HG03060 (cell line): ENCODE data around the gene COL4A5.
"Not testable (repeated sequence)": the region's sequence is repeated elsewhere in the genome, so short reads cannot be mapped to it uniquely, and the experiment has no call there.

ENCODE experiments used
- ATAC-seq: cut with Tn5 transposase; IDR thresholded peaks from one replicate; pipeline ENCODE4 v1.9.1; 2021; ENCODE audit warnings: low read depth, moderate number of reproducible peaks; ENCODE audit not compliant: unreplicated experiment

Gene COL4A5

DNA sequence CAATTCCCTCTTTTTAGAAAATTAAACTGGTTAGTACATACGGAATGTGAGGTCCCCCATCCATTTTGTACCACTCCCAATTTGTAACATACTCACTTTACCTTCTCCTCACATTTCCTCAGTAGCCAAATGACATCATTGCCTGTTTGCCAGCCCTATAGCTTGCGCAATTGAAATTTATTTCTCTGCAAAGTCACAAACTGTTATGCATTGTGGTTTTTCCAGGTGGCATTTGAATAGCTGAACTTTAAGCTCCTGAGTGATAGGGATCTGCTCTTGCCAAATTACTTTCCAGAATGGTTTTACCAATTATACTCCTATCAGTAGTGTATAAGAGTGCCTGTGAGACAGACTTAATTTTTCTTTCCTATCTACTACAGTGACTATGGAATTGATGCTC, 7.7 kb downstream of the COL4A5 start:
- ATAC-seq: no peak

DNA sequence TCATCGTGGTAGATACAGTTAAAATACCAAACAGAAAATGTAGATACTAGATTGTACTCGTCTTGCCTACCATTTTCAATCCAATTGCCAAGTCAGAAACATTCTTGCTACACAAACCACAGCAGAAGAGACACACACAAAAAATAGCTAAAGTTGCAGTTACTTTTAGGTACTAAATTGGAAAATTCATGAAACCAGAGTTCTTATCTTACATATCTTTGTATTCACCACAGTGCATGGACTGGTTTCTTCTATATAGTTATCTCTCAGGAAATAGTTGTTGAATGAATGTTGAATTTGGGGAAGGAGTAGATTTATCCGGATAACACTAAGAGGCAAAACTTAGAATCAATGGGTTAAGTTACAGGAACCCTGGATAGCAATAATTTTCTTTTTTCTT, 14.2 kb downstream of the COL4A5 start:
- no peak for ATAC-seq

DNA sequence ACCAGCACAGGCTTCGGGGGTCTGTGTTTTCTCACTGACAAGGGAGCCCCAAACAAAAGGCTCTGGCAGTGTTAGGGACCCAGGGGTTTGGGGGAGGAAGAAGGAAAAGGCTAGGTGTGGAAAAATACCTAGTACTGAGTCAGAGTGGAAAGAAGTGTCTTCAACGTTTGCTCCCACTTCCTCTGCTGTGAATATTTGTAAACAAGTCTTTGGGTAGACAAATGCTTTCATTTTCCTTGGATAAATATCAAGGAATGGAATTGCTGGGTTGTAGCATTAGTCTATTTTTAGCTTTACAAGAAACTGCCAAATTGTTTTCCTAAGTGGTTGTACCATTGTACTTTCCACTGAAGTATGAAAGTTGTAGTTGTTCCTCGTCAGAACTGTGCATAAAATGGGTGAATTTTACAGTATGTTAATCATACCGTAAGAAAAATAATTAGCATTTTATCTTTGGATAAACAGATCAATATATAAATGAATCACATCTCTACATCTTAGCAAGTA, 17.4 kb downstream of the COL4A5 start:
- ATAC-seq: no peak

DNA sequence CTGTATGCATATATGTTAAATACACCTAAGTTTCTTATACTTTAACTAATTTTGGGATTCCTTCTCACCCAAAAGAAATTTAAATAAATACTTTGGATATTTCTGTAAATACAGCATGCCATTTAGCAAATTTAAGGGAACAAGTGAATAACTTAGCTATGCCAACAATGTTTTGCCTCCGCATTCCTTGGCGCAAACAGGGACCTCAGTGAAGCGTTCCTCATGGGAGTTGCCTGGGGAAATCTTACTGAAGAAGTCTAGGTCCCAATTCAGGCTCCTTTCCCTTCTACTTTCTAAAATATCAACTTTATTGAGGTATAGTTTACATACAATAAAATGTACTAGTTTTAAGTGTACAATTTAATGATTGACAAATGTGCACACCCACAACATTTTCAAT, 25.0 kb downstream of the COL4A5 start:
- no peak for ATAC-seq

DNA sequence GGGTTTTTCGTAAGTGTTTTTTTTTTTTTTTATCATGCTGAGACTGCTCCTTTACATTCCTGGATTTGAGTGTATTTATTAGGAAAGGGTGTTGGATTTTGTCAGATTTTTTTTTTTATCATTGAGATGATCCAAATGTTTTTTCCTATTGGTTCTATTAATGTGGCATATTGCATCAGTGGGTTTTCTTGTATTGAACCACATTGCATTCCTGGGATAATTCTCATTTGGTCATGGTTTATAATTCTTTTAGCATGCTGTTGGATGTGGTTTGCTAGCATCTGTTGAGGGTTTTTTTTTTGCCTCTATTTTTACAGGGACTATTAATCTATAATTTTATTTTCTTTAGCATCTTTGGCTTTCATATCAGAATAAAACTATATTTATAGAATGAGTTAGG, 28.8 kb downstream of the COL4A5 start:
- no peak for ATAC-seq

DNA sequence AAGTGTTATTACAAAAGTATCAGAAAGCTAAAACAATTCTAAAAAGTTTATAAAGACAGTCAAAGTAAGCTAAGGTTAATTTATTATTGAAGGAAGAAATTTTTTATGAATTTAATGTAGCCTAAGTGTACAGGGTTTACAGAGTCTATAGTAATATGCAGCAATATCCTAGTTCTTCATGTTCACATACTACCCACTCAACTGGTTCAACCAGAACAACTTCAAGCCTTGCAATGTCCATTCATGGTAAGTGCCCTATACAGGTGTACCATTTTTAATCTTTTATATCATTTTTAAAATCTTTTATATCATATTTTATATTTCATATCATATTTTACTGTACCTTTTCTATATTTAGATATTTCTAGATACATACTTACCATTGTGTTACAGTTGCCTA, 34.3 kb downstream of the COL4A5 start:
- no peak for ATAC-seq

DNA sequence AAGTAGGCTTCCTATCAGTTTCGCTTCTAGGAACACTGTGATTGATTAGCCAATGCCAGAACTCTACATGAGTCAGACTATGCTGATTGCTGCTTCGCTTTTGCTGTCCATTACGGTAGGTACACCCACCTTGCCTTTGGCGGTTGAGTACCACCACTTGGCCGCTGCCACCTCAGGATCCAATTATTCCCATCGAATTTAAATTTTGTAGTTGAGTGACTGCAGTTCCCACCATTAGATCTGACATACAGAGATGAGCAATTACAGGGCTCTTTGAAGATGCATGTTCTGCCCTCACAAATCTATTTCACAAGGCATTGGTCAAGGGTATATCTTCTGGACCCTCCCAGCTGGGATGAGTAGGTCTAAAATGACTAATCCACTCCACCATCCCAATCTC, 41.9 kb downstream of the COL4A5 start:
- ATAC-seq: not testable (repeated sequence)

DNA sequence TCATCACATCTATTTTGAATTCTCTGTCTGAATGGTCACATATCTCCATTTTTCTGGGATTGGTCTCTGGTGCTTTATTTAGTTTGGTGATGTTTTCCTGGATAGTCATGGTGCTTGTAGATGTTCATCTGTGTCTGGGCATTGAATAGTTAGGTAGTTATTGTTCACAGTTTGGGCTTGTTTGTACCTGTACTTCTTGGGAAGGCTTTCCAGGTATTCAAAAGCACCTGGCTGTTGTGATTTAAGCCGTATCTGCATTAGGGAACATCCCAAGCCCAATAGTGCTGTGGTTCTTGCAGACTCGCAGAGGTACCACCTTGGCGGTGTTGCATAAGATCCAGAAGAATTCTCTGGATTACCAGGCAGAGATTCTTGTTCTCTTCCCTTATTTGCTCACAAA, 44.6 kb downstream of the COL4A5 start:
- no peak for ATAC-seq

DNA sequence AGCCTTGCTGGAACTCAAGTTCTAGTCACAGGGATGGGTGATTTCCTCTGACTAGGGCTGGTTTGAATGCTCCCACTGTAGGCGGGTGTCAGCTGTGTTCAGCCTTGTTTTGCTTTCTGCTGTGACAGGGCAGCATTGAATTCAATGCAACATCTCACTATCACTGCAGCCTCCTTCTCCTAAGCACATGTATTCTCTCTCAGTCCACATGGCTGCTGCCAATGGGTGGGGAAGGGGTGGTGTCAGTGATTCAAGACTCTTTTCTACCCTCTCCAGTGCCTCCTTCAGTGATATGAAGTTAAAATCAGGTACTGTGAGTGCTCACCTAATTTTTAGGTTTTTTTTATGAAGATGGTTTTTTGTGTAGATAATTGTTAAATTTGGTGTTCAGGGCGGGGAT, 46.3 kb downstream of the COL4A5 start:
- no peak for ATAC-seq

DNA sequence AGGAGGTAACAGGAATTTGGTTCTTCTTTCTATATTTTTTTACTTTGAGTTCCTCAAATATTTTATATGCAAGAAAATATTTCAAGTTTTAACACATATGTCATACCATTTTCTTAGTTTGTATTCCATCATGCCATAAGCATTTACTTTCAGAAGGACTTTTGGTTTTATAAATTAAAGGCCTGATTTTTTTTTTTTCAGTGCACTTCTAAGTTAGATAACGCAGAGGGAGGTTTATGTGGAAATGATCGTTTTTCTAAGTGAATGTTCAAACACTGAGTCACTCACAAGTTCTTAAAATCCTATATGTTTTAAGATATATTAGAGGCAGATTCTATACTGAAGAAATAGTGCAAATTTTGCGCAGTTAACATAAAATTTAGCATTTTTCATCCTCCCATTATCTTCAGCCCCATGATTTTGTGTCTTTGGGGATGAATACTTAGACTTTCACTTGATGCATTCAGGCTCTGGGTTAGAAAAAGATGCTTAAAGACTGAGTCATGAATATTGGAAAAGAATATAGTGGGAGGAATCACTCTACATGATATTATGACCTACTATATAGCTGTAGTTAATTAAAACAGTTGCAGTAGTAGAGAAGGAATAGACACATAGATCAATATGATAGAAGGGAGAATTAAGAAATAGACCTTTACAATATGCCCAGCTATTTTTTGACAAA, 54.9 kb downstream of the COL4A5 start:
- no peak for ATAC-seq

DNA sequence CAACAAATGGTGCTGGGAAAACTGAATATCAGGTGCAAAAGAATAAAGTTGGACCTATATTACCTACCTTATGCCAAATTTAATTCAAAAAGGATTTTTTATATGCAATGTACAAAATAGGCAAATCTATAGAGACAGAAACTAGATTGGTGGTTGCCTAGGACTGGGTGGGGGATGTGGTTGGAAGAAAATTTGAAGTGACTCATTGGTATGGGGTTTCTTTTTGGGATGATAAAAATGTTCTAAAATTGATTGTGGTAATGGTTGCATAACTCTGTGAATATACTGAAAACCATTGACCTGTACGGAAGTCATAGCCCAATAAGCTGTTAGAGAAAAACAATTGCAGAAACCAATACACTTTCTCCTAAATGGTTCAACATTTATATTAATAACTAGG, 72.1 kb downstream of the COL4A5 start:
- ATAC-seq: no peak

DNA sequence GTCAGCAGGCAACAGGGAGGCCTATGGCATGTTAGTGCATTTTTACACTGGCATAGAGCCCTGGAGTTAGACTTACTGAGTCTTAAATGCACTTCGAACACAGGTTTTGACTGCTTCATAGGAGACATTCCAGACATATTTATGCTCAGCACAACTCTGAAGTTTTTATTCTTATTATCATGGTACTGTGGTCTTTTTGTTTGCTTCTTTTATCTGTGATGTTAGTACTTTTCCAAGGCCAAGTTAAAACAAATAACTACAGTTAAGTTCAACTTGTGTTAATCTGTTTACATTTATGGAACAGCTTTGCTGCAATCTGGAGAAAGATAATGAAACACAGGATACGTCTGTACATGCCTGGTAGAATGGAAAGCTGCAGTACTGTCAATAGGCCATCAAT, 76.5 kb downstream of the COL4A5 start:
- ATAC-seq: no peak

DNA sequence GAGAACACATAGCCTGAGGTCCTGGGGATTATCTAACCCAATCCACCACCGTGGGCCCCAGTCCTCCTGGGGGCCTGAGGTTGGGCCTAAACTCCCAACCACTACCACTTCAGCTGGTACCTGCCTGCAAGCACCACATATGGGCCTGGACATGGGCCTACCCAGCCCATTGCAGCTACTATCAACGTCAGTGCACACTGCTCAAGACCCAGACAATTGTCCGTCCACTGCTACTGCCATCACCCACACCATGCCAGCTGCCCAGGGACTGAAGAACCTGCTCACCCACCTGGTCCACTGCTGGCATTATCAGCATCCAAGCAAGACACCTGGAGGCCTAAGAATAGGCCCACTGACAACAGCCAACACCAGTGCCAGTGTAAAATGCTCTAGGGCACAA, 88.1 kb downstream of the COL4A5 start:
- no peak for ATAC-seq

DNA sequence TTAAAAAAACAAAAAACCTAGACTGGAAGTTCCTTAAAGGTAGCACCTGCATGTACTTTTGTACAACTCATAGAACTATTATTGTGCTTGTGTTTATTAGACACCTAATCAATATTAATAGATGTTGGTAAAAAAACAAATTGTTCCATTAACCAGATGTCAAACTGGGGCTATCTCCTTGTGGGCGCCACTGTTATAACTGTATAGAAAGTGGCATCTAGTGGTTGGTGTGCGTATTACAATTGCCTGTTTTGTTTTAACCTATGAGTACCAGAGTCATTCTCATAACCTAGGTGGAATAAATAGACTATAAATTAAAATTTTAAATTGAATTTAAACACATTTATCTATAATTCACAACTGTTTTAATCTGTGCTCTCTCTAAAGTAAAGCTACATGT, 97.4 kb downstream of the COL4A5 start:
- ATAC-seq: no peak

DNA sequence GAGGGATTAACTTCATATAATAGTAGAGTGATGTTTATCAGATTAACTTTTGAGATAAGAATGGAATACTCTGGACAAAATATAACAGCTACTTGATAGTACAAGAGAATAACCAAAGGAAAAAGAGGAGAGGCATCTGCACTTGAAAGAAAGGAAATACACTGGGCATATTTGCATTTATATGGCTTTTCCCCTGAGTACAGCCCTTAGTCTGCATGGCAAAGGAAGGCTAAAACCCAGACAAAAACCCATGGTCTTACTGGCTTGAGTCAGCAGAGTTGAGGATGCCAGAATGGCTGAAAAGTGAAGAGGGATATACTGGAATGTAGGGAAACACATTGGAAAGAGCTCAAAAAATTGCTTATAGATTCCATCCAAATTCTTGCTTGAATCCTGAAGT, 101.6 kb downstream of the COL4A5 start:
- ATAC-seq: no peak

DNA sequence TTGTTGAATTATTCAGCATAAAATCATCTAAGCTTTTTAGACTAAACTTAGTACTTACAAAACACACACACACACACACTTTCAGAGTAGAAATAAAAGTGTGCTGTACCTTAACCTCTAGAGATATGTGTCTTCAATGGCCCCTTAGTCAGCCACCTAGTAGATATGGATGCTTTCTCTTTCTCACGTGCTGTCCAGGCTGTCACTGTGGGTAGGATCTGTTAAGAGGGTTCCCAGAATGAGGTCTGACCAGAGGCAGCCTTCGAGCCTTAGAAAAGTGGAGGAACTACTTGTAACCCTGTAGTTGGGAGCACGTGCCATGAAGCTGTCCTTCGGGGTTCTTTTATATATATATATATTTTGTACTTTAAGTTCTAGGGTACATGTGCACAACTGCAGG, 117.9 kb downstream of the COL4A5 start:
- no peak for ATAC-seq

DNA sequence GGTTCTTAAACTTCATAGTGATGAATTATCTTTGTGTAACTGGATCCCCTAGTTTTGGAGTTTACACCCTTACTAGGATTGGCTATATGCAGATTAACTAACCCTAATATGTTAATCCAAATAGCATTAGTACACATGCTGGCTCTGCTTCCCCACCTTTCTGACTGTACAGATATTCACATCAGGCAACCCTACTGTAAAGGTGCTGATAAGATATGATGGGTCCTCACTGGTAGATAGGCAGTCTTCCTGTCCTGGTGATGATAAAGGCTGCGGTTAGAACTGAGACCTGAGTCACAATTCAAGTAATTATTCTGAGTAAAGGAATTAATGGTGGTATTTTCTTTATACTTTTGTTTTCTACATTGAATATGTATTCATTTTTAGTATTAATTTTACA, 118.6 kb downstream of the COL4A5 start:
- ATAC-seq: no peak

DNA sequence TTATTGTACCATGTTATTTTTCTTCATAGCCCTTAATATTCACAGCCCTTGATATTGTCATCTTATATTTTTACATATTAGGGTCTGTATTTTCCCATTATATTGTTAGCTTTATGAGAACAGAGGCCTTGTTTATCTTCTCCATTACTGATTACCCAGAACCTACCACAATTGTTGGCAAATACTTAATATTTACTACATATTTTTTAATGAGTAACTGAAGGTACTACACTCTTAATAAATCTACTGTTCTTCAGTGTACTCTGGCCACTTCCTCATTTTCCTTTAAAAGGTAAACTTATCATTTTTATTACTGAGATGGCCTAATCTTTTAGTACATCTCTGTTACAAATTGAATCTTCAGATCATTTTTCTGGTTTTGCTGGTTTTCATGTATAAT, 133.5 kb downstream of the COL4A5 start:
- no peak for ATAC-seq

DNA sequence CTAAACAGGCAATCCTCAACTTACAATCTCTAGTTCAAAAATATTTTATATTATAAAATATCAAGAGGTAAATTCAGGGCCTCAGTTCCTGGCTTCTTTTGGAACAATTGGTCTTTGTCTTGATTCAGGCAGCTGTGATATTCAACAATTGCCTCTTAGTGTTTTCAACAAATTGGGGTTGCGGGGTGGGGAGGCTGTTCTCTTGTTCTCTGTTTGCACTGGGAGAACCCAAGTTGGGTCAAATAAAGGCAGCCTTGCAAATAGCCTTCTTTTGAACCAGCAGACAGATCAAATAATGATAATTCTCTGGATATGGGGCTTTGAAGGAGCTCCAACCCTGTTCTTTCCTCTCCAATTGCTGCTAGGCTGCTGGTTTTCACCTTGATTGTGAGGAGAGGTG, 142.5 kb downstream of the COL4A5 start:
- ATAC-seq: no peak

DNA sequence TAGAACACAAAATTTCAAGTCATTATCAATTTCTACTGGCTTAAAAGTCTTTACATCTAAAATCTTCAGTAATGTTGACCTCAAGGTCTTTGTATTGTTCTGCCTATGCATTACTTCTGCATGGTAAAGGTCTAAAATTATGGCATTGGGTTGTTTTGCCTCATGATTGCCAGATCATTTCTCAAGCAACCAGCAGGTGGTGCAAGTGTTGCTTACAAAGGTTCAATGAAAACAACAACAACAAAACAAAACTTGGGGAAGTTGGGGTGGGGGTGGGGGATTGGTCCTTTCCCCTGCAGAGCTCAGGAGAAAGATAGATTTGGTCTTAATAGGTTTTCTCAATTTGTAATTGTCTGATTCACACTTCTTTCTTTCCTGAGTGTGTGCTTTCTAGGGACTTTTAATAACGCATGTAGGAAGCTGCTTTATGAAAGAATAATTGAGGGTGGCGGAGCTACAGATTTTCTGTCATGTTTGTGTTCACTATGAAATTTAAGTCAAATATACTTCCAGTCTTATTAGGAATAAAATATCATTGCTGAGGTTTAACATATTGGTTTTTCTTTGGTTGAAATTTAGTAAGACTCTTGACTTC, 145.1 kb downstream of the COL4A5 start:
- ATAC-seq: no peak

DNA sequence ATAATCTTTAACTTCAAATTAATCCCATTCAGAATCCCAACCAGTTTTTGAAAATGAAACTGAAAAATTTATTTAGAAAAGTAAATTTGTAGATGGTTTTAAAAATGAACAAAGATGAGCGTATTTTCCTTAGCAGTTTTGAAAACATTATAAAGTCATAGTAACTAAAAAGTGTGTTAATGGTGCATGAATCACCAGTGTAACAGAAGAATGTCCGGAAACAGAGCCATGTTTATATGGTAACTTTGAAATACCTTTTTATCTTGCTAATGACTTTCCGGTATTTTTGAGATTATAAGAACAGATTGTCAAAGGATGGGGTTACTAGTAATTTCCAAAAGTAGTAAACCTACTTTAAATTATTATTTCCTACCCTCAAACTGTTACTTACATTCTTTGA, 150.9 kb downstream of the COL4A5 start:
- ATAC-seq: no peak

DNA sequence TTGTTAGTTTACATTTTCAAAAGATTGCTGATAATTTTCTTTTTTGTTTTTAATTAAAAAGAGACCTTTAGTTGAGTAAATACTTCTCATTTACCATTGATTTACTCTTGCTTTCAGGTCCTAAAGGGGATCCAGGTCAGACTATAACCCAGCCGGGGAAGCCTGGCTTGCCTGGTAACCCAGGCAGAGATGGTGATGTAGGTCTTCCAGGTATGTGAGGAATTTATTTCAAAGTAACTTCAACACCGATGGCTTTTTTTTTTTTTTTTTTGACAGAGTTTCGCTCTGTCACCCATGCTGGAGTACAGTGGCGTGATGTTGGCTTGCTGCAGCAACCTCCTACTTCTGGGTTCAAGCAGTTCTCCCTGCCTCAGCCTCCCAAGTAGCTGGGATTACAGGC, 161.6 kb downstream of the COL4A5 start:
- ATAC-seq: no peak

DNA sequence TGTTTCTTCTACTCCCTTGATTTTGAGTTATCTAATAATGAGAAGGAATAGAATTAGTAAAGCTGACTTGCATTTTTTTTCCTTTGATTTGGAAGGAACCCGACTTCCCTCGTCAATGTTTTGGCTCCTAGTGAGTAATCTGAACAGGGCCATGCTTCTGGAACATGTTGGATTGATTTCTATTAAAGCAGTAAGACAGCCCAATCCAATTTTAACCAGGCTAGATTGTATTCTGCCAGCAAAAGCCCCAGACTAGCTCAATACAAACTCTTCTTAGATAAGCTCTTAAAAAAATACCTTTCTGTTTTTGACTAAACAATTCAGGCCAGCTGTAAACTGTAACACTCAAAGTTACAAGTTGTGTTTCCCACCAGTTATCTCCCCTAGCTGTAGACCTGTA, 170.5 kb downstream of the COL4A5 start:
- ATAC-seq: no peak
